ENCODE results near the gene ASPDH.
"Not testable (repeated sequence)": the region's sequence is repeated elsewhere in the genome, so short reads cannot be mapped to it uniquely, and the experiment has no call there.

The ASPDH gene

DNA sequence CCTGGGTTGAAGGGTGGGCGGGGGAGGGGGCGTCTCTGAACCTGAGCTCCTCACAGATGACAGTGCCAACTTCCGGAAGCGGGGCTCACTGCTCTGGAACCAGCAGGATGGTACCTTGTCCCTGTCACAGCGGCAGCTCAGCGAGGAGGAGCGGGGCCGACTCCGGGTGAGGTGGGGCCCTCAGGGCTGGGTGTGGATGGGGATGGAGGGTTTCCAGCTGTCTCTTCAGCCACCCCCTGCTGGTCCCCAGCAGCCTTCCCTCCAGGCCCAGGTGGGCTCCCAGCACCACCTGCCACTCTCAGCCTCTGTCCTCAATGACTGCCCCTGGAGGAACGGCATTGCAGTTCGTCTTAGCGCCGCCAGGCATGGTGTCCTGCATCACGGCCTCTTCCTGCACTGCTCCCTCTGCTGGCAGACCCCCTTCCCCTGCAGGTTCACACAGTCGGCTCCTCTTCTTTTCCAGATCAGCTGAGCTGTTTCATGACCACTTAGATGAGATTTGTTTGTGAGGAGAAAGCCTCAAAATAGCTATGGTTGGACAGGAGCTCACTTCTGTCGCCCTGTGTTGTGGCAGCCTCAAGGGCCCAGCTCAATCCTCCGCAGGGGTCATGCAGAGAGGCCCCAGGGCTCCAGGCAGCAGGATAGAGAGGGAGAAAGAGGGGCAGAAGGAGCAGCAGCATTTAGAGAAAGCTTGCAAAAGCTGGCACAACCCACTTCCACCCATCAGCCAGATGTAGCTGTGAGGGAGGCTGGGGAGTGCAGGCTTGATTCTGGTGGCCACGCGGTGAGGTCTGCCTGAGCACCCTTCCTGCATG, 34.6 kb downstream of the ASPDH start:
- no peak for DNase-seq (ENCODE audit: low read depth)

DNA sequence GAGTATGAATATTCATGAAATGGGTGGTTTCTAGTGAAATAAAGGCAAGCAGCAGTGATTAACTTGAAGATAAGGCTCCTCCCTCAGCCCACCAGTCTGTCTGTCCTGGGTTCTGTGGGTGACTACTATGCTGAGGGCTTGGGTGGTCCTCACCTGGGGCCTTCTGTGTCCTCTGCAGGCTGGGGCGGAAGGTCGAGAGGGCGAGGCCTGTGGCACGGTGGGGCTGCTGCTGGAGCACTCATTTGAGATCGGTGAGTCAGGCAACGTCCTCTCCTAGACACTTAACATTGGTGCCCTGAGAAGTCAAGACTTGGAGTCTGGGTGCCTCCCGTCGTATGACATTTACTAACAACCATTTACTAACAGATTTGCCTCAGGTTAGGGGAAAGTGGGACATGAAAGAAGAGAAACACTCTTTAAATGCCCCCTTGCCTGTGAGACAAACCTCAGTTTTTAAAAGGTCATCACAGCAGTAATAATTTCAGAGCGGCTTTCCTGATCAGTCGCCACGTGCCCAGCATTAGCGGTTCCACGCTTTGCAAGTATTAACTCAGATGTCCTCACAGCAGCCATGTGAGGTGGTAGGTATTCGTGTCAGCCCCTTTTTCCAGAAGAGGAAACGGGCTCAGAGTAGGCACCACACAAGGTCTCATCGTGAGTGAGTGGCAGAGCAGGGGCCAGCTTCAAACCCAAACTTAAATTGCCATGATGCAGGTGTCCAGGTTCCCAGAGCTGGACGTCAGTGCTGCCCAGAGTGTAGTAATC, 35.8 kb downstream of the ASPDH start:
- DNase-seq (ENCODE audit: low read depth), result no peak

DNA sequence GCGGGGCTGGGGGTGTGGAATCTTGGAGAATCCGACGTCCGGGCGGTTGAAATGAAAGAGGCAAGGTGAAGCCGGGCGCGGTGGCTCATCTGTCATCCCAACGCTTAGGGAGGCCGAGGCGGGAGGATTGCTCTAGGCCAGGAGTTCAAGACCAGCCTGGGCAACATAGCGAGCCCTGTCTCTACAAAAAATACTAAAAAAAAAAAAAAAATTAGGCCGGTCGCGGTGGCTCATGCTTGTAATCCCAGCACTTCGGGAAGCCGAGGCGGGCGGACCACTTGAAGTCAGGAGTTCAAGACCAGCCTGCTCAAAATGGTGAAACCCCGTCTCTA, 36.8 kb downstream of the ASPDH start:
- no peak for DNase-seq (ENCODE audit: low read depth)

GRCh38 chr19:50476224-50476906, 37.3 kb downstream of the ASPDH start, which contains the start of the genes EMC10 and GARIN5A:
EMC10 (plus strand) TSS chr19:50476507; CDS start chr19:50476545, 38 bp downstream.
GARIN5A (minus strand) TSS chr19:50476848; CDS start chr19:50476388, 460 bp downstream.
- peak; percentile 88 for DNase-seq (ENCODE audit: low read depth)

GRCh38 chr19:50475736-50476223, 37.9 kb downstream of the ASPDH start:
- no peak for DNase-seq (ENCODE audit: low read depth)

DNA sequence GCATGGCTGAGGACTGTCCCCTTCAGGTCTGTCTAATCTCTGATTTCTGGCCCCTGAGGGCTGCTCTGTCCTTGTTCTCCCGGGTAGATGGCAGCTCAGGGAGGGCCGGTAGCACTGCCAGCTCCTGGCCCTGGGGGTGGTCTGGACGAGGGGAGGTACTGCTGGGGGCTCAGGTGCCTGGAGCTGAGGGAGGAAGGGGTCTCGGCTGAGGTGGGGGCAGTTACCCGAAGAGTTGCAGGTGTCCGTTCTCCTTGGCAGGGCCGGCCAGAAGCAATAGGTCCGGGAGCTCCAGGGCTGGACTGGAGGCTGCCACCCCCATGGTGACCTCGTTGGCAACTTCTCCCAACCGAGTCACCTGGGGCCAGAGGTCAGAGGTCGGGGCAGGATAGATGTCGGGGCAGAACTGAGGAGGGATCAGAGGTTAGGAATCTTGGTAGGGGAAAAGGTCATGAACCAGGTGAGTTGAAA, 38.6 kb downstream of the ASPDH start:
- DNase-seq (ENCODE audit: low read depth), result no peak

GRCh38 chr19:50473336-50473735, 40.4 kb downstream of the ASPDH start:
- DNase-seq (ENCODE audit: low read depth), result not testable (repeated sequence)

GRCh38 chr19:50468818-50469217, 44.9 kb downstream of the ASPDH start:
- no peak for DNase-seq (ENCODE audit: low read depth)

- no peak for DNase-seq (ENCODE audit: low read depth)
Observed at GRCh38 chr19:50467566-50467965, 46.1 kb downstream of the ASPDH start.

DNA sequence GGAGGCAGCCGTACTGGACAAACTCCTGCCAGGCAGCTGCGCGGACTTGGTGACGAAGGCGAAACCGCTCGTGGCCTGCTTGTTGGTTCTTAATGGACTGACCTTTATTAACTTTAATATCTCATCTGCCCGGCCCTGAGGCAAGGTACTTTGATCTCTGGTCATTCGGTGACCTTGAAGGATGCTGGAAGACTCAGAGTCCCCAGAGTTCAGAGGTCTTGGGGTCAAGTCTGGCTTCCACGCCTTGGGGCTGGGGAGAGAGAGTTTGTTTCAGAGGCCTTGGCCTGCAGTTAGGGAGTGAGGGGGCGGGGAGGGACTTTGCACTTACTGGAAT, 47.0 kb downstream of the ASPDH start:
- no peak for DNase-seq (ENCODE audit: low read depth)

DNA sequence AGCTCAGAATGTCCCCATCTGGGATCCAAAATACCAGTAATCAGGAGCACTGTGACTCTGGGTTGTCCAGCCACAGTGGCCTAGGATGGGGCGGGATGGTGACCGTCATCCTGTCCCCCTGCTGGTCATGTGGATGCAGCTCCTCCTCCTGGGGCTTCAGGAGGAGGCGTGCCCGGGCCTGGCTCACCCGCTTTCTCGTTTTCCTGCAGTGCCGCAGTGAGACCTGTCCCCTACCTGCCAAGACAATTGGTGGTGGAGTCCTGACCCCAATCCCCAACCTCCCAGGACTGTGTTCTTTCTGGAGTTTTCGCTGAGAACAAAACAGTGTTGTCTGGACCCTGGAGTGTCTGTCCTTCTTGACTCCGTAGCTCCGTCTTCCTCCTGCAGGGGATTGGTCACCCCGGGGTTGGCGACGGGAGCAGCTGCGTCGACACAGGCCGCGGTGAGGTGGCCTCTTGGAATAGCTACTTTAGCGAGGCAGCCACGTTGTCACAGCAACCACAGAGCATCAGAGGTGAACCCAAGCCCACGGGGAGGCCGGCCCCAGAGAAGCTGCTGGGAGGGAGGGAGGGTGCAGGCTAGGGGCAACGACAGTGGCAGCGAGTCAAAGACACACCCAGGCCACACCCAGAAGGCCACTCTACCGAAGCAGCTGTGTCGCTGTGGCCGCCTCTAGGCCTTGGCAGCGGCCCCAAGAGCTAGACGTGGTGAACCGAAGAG, 47.6 kb downstream of the ASPDH start:
- DNase-seq (ENCODE audit: low read depth), result no peak

DNA sequence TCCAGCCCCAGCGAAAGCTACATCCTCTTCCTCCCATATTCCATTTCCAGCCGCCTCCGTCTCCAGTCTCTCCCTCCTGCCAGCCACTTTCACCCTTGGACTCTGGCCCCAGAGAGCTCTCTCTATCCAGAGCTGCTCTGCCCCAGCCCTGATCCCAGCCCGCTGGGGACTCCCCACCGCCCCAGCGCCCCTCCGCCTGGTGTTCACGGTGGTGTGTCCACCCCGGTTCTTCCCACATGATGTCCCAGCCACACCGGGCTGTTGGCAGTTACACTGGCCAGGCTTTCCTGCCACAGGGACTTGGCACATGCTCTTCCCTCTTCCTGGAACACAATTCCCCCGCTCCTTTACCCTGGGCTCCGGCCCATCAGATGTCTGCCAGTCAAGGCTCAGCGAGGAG, 48.7 kb downstream of the ASPDH start:
- no peak for DNase-seq (ENCODE audit: low read depth)

GRCh38 chr19:50464348-50464747, 49.4 kb downstream of the ASPDH start:
- DNase-seq (ENCODE audit: low read depth), result no peak

- DNase-seq (ENCODE audit: low read depth), result no peak
Observed at GRCh38 chr19:50462970-50463369, 50.7 kb downstream of the ASPDH start.

Data from GM04504 (cell line).